Activated naive CD4-positive, alpha-beta T cell treated with anti-CD3 and anti-CD28 coated beads, Interleukin-2, amount 50 U/mL, for 72 hours (primary cell): ENCODE data around the gene CERT1. TPM values are rescaled to one million over a fixed set of nuclear protein-coding genes. Genes with fewer than 3 reads are reported as not detected.
A peak's percentile ranks its signal among the peaks of the same experiment; 100 is the strongest.
"Not testable (repeated sequence)": the region's sequence is repeated elsewhere in the genome, so short reads cannot be mapped to it uniquely, and the experiment has no call there.

Source experiments
- ATAC-seq, 2 donors: fragments of 150-1000 bp; cut with Tn5 transposase; 2 replicates each; pipeline ENCODE4 v1.10.0; 2021; ENCODE audit warnings: mild to moderate bottlenecking in 2 of 2, moderate library complexity in 2 of 2
- DNase-seq, 2 donors: peaks; one replicate each; pipeline ENCODE4 v3.0.0; 2021 to 2022; ENCODE audit warnings: low spot score in 2 of 2
- H3K27ac Mint-ChIP-seq, 2 donors: one replicate each; pipeline ENCODE4 v1.8.0; 2022; ENCODE audit warnings: mild to moderate bottlenecking in 2 of 2, mixed read lengths in 2 of 2
- H3K36me3 Mint-ChIP-seq, 2 donors: one replicate each; pipeline ENCODE4 v1.8.0; 2022; ENCODE audit warnings: mixed read lengths in 2 of 2
- H3K9me3 Mint-ChIP-seq, 2 donors: one replicate each; pipeline ENCODE4 v1.8.0; 2022; ENCODE audit warnings: mixed read lengths in 2 of 2
- total RNA-seq, 2 donors: library from RNA; stranded (reverse); gene quantifications; one replicate each; pipeline ENCODE4 v1.2.3, GENCODE V29; 2022

CERT1 gene
- total RNA-seq, 2 donors from 2014 or later: 30.3 to 32.5 TPM

DNA sequence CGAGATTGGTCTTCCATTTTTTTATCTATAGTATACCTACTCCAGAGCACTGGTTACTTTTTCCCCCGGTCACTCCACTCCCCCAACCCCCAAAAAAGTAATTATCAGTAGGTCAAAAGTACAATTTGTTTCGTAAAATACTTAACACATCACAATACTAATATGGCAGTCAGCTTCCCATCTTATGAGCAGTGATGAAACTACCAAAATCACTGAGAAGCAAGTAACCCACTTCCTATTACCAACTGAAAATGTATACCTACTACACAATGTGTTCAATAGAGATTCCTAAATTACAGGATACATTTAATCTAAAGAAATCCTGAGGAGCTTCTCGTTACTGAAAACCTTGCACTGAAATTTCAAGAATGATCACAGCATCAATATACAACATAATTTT is 1.9 kb downstream of the CERT1 start:
- peaks cover 15 to 27% of the 10 kb centered on the region in 2 donors for H3K36me3 Mint-ChIP-seq
- H3K9me3 Mint-ChIP-seq: no peaks in the 10 kb centered on the region
- ATAC-seq (no peak), DNase-seq (no peak)
- peak overlapping the region in 1 of 2 donors; percentile 97 for H3K27ac Mint-ChIP-seq

DNA sequence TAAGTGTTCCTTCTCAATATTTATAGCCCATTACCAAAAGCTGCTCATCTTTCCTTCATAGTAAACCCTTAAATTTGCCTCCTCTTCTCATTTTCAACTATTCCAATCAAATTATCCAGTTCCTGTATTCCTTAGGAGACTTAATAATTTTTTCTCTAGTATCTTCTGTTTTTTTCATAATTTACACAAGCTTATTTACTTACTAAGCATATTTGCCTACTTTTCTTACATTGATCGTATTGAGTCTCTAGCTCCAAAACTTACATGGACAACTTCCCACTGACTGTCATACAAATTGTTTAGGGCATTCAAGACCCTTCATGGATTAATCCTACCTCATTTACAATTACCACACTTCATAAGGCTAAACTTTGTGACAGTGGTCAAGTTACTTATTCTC is 3.6 kb downstream of the CERT1 start:
- ATAC-seq (no peak), DNase-seq (no peak)
- Mint-ChIP-seq H3K36me3 (peaks cover 15 to 27% of the 10 kb centered on the region in 2 donors), H3K27ac (no peak overlapping the region), H3K9me3 (no peaks in the 10 kb centered on the region)

GRCh38 chr5:75505112-75505511 is 6.3 kb downstream of the CERT1 start:
- DNase-seq, ATAC-seq, H3K9me3 Mint-ChIP-seq, H3K27ac Mint-ChIP-seq: not testable (repeated sequence)
- peaks cover 9 to 27% of the 10 kb centered on the region in 2 donors for H3K36me3 Mint-ChIP-seq

DNA sequence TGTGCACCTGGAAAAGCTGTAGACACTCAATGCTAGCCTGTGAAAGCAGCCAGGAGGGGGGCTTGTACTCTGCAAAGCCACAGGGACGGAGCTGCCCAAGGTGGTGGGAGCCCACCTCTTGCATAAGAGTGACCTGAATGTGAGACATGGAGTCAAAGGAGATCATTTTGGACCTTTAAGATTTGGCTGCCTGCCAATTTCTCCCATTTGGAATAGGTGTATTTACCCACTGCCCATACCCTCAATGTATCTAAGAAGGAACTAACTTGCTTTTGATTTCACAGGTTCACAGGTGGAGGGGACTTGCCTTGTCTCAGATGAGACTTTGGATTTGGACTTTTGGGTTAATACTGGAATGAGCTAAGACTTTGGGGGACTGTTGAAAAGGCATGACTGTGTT is 12.6 kb downstream of the CERT1 start:
- DNase-seq, H3K9me3 Mint-ChIP-seq, ATAC-seq, H3K27ac Mint-ChIP-seq: not testable (repeated sequence)
- H3K36me3 Mint-ChIP-seq: peaks cover 26 to 37% of the 10 kb centered on the region in 2 donors

GRCh38 chr5:75498208-75498777 is 13.1 kb downstream of the CERT1 start:
- DNase-seq (no peak), ATAC-seq (no peak)
- Mint-ChIP-seq H3K27ac (no peak overlapping the region), H3K36me3 (peaks cover 31 to 37% of the 10 kb centered on the region in 2 donors), H3K9me3 (peaks cover 0 to 4% of the 10 kb centered on the region in 2 donors)

- H3K36me3 Mint-ChIP-seq: peaks cover 45 to 51% of the 10 kb centered on the region in 2 donors
- DNase-seq: no peak
These were observed 15.4 kb downstream of the CERT1 start for GRCh38 chr5:75496026-75496425.

GRCh38 chr5:75491621-75492020 is 19.8 kb downstream of the CERT1 start:
- ATAC-seq: no peak
- no peak for DNase-seq
- Mint-ChIP-seq H3K9me3 (peaks cover 13 to 15% of the 10 kb centered on the region in 2 donors), H3K27ac (no peak overlapping the region), H3K36me3 (peaks cover 52 to 56% of the 10 kb centered on the region in 2 donors)

More at GRCh38 chr5:75496026-75496425, 15.4 kb downstream of the CERT1 start:
- peaks cover 3 to 8% of the 10 kb centered on the region in 2 donors for H3K9me3 Mint-ChIP-seq
- H3K27ac Mint-ChIP-seq: no peak overlapping the region
- peak in 1 of 2 donors; percentile 11 for ATAC-seq

DNA sequence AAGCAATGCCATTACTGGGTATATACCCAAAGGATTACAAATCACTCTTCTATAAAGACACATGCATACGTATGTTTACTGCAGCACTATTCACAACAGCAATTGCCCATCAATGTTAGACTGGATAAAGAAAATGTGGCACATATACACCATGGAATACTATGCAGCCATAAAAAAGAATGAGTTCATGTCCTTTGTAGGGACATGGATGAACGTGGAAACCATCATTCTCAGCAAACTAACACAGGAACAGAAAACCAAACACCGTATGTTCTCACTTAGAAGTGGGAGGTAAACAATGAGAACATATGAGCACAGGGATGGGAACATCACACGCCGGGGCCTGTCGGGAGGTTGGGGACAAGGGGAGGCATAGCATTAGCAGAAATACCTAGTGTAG is 21.6 kb downstream of the CERT1 start:
- Mint-ChIP-seq H3K36me3 (peaks cover 70 to 74% of the 10 kb centered on the region in 2 donors), H3K9me3 (peaks cover 15 to 20% of the 10 kb centered on the region in 2 donors)
- H3K27ac Mint-ChIP-seq, ATAC-seq, DNase-seq: not testable (repeated sequence)

GRCh38 chr5:75484605-75485004 is 26.8 kb downstream of the CERT1 start:
- ATAC-seq (no peak), DNase-seq (no peak)
- H3K36me3 Mint-ChIP-seq: peaks cover 66 to 69% of the 10 kb centered on the region in 2 donors
- no peak overlapping the region for H3K27ac Mint-ChIP-seq
- peaks cover 19 to 40% of the 10 kb centered on the region in 2 donors for H3K9me3 Mint-ChIP-seq

- ATAC-seq (peak in 1 of 2 donors; percentile 84), DNase-seq (no peak)
- Mint-ChIP-seq H3K9me3 (peaks cover 15 to 34% of the 10 kb centered on the region in 2 donors), H3K27ac (peak overlapping the region in 1 of 2 donors; percentile 12), H3K36me3 (peaks cover 52 to 53% of the 10 kb centered on the region in 2 donors)
These were observed 28.9 kb downstream of the CERT1 start for GRCh38 chr5:75482482-75482881.

- DNase-seq (no peak), ATAC-seq (peak in 1 of 2 donors; percentile 46)
- Mint-ChIP-seq H3K9me3 (peaks cover 12 to 28% of the 10 kb centered on the region in 2 donors), H3K36me3 (peaks cover 43 to 45% of the 10 kb centered on the region in 2 donors), H3K27ac (peak overlapping the region; percentile 22 to 53)
These were observed 30.4 kb downstream of the CERT1 start for GRCh38 chr5:75481024-75481423.

- peaks cover 29 to 32% of the 10 kb centered on the region in 2 donors for H3K36me3 Mint-ChIP-seq
These were observed 36.1 kb downstream of the CERT1 start for GRCh38 chr5:75475364-75475763.

DNA sequence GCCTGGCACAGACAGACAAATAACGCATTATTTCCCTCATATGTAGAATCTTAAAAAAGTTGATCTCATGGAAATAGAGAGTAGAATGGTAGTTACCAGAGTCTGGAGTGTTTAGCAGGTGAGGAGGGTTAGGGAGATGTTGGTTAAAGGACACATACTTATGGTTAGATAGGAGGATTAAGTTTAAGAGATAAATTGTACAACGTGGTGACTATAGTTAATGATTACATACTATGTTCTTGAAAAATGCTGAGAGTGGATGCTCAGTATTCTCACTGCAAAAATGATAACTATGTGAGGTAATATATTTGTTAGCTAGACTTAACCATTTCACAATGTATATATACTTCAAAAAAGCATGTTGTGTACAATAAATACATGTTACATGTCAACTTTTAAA is 38.0 kb downstream of the CERT1 start:
- DNase-seq: no peak
- Mint-ChIP-seq H3K36me3 (peaks cover 42 to 50% of the 10 kb centered on the region in 2 donors), H3K27ac (no peak overlapping the region), H3K9me3 (peaks cover 15 to 23% of the 10 kb centered on the region in 2 donors)
- no peak for ATAC-seq

More at GRCh38 chr5:75475364-75475763, 36.1 kb downstream of the CERT1 start:
- ATAC-seq (no peak), DNase-seq (no peak)
- H3K27ac Mint-ChIP-seq: no peak overlapping the region
- H3K9me3 Mint-ChIP-seq: peaks cover 7 to 8% of the 10 kb centered on the region in 2 donors

- H3K9me3 Mint-ChIP-seq: peaks cover 15 to 23% of the 10 kb centered on the region in 2 donors
- peaks cover 43 to 55% of the 10 kb centered on the region in 2 donors for H3K36me3 Mint-ChIP-seq
- DNase-seq: no peak
- no peak for ATAC-seq
- H3K27ac Mint-ChIP-seq: no peak overlapping the region
These were observed 38.5 kb downstream of the CERT1 start for GRCh38 chr5:75472973-75473372.

DNA sequence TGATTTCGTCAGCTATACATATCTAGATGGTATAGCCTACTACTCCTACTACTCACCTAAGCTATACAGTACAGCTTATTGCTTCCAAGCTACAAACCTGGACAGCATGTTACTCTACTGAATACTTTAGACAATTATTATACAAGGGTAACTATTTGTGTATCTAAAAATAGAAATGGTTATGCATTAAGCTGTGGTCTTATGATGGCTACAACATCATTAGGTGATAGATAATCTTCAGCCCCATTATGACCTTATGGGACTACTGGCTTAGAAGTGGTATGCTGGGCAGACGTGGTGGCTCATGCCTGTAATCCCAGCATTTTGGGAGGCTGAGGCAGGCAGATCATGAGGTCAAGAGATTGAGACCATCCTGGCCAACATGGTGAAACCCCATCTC is 40.2 kb downstream of the CERT1 start:
- H3K36me3 Mint-ChIP-seq: peaks cover 39 to 55% of the 10 kb centered on the region in 2 donors
- no peak for ATAC-seq
- DNase-seq: no peak
- H3K27ac Mint-ChIP-seq: no peak overlapping the region
- H3K9me3 Mint-ChIP-seq: peaks cover 12 to 23% of the 10 kb centered on the region in 2 donors

GRCh38 chr5:75469017-75469416 is 42.4 kb downstream of the CERT1 start:
- H3K27ac Mint-ChIP-seq: no peak overlapping the region
- DNase-seq (no peak), ATAC-seq (no peak)
- peaks cover 35 to 48% of the 10 kb centered on the region in 2 donors for H3K36me3 Mint-ChIP-seq
- H3K9me3 Mint-ChIP-seq: peaks cover 12 to 23% of the 10 kb centered on the region in 2 donors

GRCh38 chr5:75468593-75468992 is 42.8 kb downstream of the CERT1 start:
- no peak for ATAC-seq
- peaks cover 12 to 23% of the 10 kb centered on the region in 2 donors for H3K9me3 Mint-ChIP-seq

More at GRCh38 chr5:75468593-75468992, 42.8 kb downstream of the CERT1 start:
- Mint-ChIP-seq H3K36me3 (peaks cover 35 to 47% of the 10 kb centered on the region in 2 donors), H3K27ac (no peak overlapping the region)
- no peak for DNase-seq
